H1 (cell line): Measurements from ENCODE around the gene PLEKHM3. TPM values are rescaled to one million over a fixed set of nuclear protein-coding genes. Genes with fewer than 3 reads are reported as not detected.

Experiments used
- BCL11A ChIP-seq, 2 experiments: IDR thresholded peaks; one replicate each; pipeline ENCODE4 v1.6.1; 2011; ENCODE audit warnings: low read depth in 2 of 2, low read length in 2 of 2, mild to moderate bottlenecking in 2 of 2
- JUN ChIP-seq: IDR thresholded peaks from 2 replicates; pipeline ENCODE4 v1.6.1; 2011; ENCODE audit warnings: low read depth, mild to moderate bottlenecking, improper control_type of control experiment, low read length
- RAD21 ChIP-seq, 2 experiments: IDR thresholded peaks in 1 of 2; conservative IDR thresholded peaks in 1 of 2; 2 replicates each; pipeline ENCODE4 v1.6.1; 2011; ENCODE audit warnings: low read depth in 2 of 2, low read length in 2 of 2, improper control_type of control experiment in 1 of 2, inconsistent platforms in 1 of 2, mild to moderate bottlenecking in 1 of 2, moderate library complexity in 1 of 2
- SIRT6 ChIP-seq: IDR thresholded peaks from one replicate; pipeline ENCODE4 v1.7.1; 2012; ENCODE audit warnings: low read length, inconsistent platforms
- SP2 ChIP-seq: IDR thresholded peaks from 2 replicates; pipeline ENCODE4 v1.6.1; 2012; ENCODE audit warnings: mild to moderate bottlenecking, low read length, inconsistent platforms
- TCF12 ChIP-seq: IDR thresholded peaks from 2 replicates; pipeline ENCODE4 v1.6.1; 2011; ENCODE audit warnings: low read depth, mild to moderate bottlenecking, low read length
- USF2 ChIP-seq: IDR thresholded peaks from 2 replicates; pipeline ENCODE4 v1.6.1; 2011; ENCODE audit warnings: low read length, improper control_type of control experiment
- polyA plus RNA-seq, 7 experiments: library from polyadenylated mRNA; depleted of rRNA in 3 of 7; stranded (reverse) in 5 of 7; unstranded in 2 of 7; fragments of >200 nt in 5 of 7; fragments of 200-250 nt in 2 of 7; gene quantifications; 1 replicate in 5 of 7; 2 replicates in 1 of 7; 4 replicates in 1 of 7; pipeline versions ENCODE4 v1.2.1 to v1.2.3, GENCODE V29; 2011 to 2013; ENCODE audit warnings: missing spikeins in 2 of 7, mixed read lengths in 2 of 7
- total RNA-seq: library from RNA; stranded (reverse); fragmentation: NEBNext Ultra II Directional; extraction: Animal tissue kit (Norgen Biotek cat#: 25700); gene quantifications from 2 replicates; pipeline ENCODE4 v1.2.1, GENCODE V29; 2021
- TF ChIP-seq, protein P1 (sequence below): fragments of 300-600 bp; sonication (generic); IDR thresholded peaks from 2 replicates; pipeline ENCODE4 v1.7.1; 2012; ENCODE audit warnings: low read length, moderate library complexity, mild to moderate bottlenecking, inconsistent platforms; ENCODE audit not compliant: insufficient replicate concordance

PLEKHM3 gene
- total and polyA plus RNA-seq, 2 of the 8 experiments (the other 6 are each of a cell fraction or from before 2014, with no cell fraction given) = 2.3 to 5.8 TPM

DNA sequence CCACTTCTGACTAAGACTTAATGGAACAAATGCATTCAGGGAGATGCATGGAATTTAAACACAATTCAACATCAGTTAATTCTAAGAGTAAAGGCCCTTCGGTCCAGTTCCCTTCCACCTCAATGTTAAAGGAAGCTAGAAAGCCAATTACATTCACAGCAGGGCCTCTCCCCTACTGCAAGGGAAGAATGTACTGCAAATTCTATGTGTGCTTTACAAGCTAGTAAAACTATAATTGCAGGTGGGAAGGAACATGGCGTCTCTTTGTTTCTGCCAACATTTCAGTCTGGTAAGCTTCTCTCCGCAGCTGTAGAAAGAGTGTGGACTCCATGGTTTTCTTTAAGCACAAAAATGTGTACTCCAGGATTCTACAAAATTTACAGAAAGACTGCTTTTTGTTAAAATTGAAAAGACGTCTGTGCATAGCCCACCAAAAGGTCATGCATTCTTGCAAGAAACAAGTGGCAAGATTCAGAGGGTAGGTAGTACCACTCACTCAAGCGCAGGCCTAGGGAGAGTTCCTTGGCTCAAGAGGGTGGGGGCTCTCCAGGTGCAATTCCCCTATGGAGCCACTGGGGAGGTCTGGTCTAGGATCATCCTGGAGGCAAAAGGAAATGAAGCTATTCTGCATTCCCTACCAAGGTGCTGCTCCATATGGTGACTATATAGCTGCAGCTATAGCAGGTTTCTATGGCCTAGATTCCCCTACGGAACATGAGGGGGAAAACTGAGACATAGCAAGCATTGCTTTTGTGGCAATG is 128.6 kb downstream of the PLEKHM3 start (continued):
- TF ChIP-seq, protein P1, sequence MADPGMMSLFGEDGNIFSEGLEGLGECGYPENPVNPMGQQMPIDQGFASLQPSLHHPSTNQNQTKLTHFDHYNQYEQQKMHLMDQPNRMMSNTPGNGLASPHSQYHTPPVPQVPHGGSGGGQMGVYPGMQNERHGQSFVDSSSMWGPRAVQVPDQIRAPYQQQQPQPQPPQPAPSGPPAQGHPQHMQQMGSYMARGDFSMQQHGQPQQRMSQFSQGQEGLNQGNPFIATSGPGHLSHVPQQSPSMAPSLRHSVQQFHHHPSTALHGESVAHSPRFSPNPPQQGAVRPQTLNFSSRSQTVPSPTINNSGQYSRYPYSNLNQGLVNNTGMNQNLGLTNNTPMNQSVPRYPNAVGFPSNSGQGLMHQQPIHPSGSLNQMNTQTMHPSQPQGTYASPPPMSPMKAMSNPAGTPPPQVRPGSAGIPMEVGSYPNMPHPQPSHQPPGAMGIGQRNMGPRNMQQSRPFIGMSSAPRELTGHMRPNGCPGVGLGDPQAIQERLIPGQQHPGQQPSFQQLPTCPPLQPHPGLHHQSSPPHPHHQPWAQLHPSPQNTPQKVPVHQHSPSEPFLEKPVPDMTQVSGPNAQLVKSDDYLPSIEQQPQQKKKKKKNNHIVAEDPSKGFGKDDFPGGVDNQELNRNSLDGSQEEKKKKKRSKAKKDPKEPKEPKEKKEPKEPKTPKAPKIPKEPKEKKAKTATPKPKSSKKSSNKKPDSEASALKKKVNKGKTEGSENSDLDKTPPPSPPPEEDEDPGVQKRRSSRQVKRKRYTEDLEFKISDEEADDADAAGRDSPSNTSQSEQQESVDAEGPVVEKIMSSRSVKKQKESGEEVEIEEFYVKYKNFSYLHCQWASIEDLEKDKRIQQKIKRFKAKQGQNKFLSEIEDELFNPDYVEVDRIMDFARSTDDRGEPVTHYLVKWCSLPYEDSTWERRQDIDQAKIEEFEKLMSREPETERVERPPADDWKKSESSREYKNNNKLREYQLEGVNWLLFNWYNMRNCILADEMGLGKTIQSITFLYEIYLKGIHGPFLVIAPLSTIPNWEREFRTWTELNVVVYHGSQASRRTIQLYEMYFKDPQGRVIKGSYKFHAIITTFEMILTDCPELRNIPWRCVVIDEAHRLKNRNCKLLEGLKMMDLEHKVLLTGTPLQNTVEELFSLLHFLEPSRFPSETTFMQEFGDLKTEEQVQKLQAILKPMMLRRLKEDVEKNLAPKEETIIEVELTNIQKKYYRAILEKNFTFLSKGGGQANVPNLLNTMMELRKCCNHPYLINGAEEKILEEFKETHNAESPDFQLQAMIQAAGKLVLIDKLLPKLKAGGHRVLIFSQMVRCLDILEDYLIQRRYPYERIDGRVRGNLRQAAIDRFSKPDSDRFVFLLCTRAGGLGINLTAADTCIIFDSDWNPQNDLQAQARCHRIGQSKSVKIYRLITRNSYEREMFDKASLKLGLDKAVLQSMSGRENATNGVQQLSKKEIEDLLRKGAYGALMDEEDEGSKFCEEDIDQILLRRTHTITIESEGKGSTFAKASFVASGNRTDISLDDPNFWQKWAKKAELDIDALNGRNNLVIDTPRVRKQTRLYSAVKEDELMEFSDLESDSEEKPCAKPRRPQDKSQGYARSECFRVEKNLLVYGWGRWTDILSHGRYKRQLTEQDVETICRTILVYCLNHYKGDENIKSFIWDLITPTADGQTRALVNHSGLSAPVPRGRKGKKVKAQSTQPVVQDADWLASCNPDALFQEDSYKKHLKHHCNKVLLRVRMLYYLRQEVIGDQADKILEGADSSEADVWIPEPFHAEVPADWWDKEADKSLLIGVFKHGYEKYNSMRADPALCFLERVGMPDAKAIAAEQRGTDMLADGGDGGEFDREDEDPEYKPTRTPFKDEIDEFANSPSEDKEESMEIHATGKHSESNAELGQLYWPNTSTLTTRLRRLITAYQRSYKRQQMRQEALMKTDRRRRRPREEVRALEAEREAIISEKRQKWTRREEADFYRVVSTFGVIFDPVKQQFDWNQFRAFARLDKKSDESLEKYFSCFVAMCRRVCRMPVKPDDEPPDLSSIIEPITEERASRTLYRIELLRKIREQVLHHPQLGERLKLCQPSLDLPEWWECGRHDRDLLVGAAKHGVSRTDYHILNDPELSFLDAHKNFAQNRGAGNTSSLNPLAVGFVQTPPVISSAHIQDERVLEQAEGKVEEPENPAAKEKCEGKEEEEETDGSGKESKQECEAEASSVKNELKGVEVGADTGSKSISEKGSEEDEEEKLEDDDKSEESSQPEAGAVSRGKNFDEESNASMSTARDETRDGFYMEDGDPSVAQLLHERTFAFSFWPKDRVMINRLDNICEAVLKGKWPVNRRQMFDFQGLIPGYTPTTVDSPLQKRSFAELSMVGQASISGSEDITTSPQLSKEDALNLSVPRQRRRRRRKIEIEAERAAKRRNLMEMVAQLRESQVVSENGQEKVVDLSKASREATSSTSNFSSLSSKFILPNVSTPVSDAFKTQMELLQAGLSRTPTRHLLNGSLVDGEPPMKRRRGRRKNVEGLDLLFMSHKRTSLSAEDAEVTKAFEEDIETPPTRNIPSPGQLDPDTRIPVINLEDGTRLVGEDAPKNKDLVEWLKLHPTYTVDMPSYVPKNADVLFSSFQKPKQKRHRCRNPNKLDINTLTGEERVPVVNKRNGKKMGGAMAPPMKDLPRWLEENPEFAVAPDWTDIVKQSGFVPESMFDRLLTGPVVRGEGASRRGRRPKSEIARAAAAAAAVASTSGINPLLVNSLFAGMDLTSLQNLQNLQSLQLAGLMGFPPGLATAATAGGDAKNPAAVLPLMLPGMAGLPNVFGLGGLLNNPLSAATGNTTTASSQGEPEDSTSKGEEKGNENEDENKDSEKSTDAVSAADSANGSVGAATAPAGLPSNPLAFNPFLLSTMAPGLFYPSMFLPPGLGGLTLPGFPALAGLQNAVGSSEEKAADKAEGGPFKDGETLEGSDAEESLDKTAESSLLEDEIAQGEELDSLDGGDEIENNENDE = peak; percentile 66
- TF ChIP-seq SP2 = no peak
- no peak for TF ChIP-seq SIRT6
- TF ChIP-seq USF2 = no peak
- TF ChIP-seq TCF12 = 0 out of 2 replicates have a peak, but pooled peaks have one; percentile 19
- TF ChIP-seq RAD21 (IDR thresholded peaks at IDR 0.05 in 1 of 2, conservative IDR thresholded peaks at IDR 0.05 in 1 of 2; ENCODE audit: low read depth in 2 of 2, low read length in 2 of 2) = peak; percentile 31 to 50; a peak in 3 of 4 replicates
- no peak for TF ChIP-seq JUN
- peak; percentile 38 to 87 for TF ChIP-seq BCL11A (IDR thresholded peaks at IDR 0.05; ENCODE audit: low read depth in 2 of 2, low read length in 2 of 2)
